Right renal pelvis (tissue), 4 donors: ENCODE data around the gene CCDC38. TPM values are rescaled to one million over a fixed set of nuclear protein-coding genes. Genes with fewer than 3 reads are reported as not detected.

Experiments
- DNase-seq, 4 donors: peaks; one replicate each; pipeline ENCODE4 v3.0.0-alpha.2; 2013; ENCODE audit warnings: low read depth in 4 of 4, low spot score in 3 of 4, missing footprints in 1 of 4
- polyA plus RNA-seq, 4 donors: library from polyadenylated mRNA; unstranded; fragments of 120-200 nt; gene quantifications; one replicate each; pipeline ENCODE4 v1.2.1, GENCODE V29; 2013; ENCODE audit not compliant: insufficient read length in 4 of 4

CCDC38 gene
- polyA plus RNA-seq, 4 donors: 0.40 to 0.49 (median 0.48) TPM

- no peak for DNase-seq
Measured at GRCh38 chr12:95838125-95838524, 104.3 kb downstream of the CCDC38 start.

- DNase-seq: no peak
Measured at GRCh38 chr12:95837240-95838038, 105.0 kb downstream of the CCDC38 start.

- DNase-seq: no peak
Measured at GRCh38 chr12:95836630-95837239, 105.7 kb downstream of the CCDC38 start.

GRCh38 chr12:95836185-95836609 is 106.2 kb downstream of the CCDC38 start:
- DNase-seq: no peak

GRCh38 chr12:95834572-95834971 is 107.8 kb downstream of the CCDC38 start:
- DNase-seq: no peak

- DNase-seq: no peak
Measured at GRCh38 chr12:95830335-95831089, 111.9 kb downstream of the CCDC38 start.

- no peak for DNase-seq
Measured at GRCh38 chr12:95829395-95829794, 113.0 kb downstream of the CCDC38 start.

GRCh38 chr12:95820096-95820703 is 122.2 kb downstream of the CCDC38 start:
- DNase-seq: no peak

Other genes starting within 250 kb of the CCDC38 start
- gene NTN4, start 151.8 kb downstream of the CCDC38 start, polyA plus RNA-seq: 100 to 1,000 TPM; 101 to 137 (median 112) TPM
- 100 to 1,000 TPM in 1 of 4 donors, 10 to 100 TPM in 3; 89.4 to 108 (median 97.2) TPM for gene SNRPF, start 83.7 kb downstream of the CCDC38 start, polyA plus RNA-seq
- 1 to 10 TPM; 1.0 to 1.5 (median 1.2) TPM for gene AMDHD1, start 717 bp upstream of the CCDC38 start, polyA plus RNA-seq
- under 1 TPM; 0.35 to 0.42 (median 0.38) TPM for gene HAL, start 53.7 kb upstream of the CCDC38 start, polyA plus RNA-seq
- gene LTA4H, start 93.0 kb upstream of the CCDC38 start, polyA plus RNA-seq: 100 to 1,000 TPM; 126 to 134 (median 133) TPM